IPS-NIHi11 (cell line): ENCODE results near the gene INO80B.
A peak's percentile ranks its signal among the peaks of the same experiment; 100 is the strongest.
"Not testable (repeated sequence)": the region's sequence is repeated elsewhere in the genome, so short reads cannot be mapped to it uniquely, and the experiment has no call there.

Source experiments
- DNase-seq: peaks from one replicate; pipeline ENCODE4 v3.0.0; 2012; ENCODE audit warnings: mixed read lengths, low spot score

Gene INO80B

DNA sequence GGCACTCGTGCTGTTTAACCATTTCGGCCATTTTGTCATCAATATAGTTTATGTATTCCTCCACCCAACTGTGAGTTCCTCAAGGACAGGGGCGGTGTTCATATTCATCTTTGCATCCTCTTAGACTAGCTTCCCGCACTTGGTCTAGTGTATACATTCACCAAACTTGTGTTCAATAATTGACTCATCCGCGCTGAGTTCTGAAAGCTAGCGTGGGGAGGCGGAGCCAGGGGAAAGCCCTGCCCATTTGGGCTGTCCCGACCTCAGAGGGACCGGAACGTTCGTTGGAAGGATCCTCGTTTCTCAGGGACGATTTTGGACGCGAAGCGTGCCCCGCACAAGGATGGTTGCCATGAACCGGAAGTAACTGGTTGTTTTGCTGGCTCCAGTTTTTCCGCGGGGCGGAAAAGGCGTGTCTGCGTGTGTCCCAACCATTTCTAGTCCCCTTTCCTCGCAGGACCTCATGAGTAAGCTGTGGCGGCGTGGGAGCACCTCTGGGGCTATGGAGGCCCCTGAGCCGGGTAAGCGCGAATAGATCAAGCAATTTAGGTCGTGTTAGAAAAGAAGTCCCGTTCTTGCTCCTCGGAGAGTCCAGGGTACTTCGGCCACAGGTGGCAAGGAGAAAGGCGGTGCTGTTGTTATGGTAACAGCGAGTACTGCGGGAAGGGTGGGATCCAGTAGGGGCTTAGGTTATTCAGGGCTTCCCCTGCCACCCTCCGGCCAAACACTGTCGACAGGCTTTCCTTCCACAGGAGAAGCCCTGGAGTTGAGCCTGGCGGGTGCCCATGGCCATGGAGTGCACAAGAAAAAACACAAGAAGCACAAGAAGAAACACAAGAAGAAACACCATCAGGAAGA lies at the start of gene INO80B:
Gene INO80B, plus strand, starts transcription at position 434 of the 858 bp plus-strand sequence. Its CDS starts 30 bp downstream, at position 464.
- peak; percentile 77 for DNase-seq

DNA sequence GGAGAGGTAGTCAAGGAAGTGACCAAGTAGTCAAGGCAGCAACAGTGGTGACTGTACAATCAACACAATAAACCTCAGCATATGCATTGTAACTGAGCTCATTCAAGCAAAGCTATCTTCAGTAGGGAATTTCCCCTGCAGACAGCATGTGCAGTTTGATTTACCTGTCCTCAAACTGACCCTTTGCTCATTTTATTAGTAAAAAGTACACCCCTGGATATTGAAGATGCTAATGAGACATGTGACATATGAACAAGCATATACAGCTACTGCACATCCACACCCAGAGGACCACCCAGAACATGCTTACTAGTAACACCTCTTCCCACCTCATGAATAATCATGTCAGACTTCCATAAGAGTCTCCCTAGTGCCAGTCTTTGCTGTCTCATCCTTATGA lies 48.9 kb upstream of the INO80B start:
- no peak for DNase-seq

DNA sequence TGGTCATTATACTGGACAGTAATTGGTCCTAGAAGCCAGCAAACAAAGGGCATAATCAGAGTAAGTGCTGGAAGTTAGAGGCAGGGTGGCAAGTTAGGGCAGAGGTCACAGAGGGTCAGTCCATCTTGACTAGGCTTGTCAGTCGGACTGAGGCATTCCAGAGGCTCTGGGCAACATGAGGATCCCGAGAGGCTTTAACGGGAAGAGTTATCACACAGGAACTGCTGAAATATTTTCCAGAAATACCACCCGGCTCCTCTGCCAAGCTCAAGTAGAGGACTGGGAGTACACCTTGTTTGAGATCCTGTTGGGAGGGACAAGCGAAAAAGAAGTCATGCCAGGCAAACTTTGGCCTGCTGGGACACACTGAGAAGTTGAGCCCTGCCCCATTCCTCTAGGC lies 47.2 kb upstream of the INO80B start:
- DNase-seq, result no peak

DNA sequence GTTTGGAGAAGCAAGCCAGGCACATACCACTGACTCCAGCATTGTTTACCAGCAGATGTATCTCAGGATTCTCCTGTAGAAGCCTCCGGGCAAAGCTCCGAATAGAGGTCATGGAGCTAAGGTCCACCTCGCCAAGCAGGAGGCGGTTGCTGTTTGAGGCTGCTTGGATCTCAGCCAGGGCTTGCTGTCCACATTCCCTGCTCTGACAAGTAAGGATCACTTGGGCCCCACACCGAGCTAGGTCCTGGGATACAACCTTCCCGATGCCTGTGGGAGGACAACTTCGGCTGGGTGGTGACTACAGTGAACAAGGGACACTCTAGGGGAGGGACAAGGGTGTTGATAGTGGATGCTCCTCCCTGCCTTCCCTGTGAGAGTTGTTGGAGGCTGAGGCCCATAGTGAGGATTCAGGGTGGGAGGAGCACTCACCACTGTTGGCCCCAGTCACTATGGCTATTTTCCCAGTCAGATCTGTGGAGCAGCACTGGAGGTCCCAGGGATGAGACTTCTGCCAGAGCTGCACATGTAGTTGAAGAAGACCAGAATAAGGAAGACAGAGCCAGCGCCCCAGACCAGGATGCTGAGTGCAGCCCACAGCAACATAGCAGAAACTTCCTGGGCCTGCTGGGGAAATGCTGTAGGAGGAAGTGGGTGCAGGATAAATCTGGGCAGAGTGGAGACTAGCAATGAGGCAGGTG lies 41.7 kb upstream of the INO80B start:
- DNase-seq, result no peak

DNA sequence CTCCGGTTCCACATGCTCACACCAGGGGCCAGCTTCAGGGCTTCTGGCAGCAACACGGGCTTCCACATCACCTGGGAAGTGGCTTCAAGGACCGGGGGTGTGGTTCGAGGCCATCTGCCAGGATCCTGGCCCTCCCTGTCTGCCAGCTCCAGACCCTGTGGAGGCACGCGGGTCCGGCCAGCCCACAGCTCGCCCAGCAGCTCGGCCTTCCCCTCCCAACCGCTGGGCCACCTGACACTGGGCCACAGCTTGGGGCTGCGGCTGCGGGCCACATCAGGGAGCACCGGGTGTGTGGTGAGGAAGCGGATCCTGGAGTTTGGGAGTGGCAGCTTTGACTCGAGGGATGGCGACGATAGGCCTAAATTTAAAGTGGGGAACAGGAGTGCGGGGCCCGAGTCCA lies 40.4 kb upstream of the INO80B start:
- DNase-seq, result peak; percentile 44

DNA sequence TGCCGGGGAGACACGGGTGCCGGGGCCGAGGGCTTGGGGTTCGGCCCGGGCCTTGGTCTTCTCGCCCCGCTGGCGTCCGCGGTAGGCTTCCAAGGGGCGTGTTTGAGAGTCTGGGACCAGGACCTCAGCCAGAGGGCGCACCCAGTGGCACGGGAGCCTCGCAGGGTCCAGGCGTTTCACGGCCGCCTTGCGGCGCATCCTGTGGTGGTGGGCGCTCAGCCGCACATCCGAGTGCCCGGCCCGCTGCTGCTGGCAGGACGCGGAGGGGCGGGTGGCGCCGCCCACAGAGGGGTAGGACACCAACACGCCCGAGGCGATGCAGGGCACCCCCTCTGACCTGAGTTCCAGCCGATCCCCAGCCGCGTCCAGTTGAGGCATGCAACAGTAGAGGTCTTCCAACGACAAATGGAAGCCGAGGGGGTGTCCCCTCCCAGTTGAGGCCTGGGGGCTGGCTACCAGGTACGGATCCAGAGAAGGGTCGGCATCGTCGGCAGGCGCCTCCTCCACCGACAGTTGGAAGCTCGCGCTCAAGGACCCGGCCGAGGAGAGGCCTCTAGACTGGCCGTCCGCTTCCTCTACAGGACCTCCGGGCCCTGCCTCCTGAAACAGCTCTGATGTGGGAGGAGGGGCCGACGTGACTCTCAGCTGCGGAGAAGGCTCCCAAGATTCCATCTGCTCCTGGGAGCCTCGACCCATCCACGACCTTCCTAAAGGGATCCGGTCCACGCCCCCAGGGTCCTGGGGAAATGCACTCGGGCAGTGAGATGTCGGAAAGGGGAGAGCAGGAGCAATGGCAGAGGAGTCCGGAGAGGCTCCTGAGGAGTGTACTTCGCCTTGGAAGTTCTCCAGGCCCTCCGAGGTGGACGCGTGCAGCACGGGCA lies 39.8 kb upstream of the INO80B start:
- peak; percentile 58 for DNase-seq

DNA sequence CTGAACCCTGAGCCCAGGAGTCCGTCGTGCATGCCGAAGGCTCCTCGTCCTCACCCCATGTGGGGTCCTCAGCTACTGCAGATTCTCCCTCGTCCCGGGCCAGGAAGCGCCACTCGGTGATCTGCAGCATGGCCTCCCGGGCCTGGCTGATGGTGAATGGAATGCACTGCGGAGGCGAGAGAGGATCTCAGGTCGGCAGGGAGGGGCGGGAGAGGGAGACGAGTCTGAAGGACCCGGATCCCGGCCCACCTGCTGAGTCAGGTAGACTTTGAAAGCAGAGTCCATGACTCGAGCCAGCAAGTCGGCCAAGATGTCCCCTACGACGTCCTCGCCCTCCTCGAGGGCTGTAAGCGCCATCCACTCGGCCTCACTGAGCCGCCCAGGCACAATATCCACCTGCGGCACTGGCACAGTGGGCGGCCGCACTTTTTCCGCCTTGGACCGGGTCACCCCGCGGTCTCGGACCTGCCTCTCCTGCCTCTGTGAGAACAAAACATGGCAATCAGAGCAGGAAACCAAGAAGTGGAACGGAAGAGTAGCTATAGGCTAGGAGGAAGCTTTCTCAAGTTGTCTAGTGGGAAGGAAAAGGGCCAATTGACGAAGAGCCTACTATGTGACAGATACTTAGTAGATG lies 39.0 kb upstream of the INO80B start:
- peak; percentile 75 for DNase-seq

DNA sequence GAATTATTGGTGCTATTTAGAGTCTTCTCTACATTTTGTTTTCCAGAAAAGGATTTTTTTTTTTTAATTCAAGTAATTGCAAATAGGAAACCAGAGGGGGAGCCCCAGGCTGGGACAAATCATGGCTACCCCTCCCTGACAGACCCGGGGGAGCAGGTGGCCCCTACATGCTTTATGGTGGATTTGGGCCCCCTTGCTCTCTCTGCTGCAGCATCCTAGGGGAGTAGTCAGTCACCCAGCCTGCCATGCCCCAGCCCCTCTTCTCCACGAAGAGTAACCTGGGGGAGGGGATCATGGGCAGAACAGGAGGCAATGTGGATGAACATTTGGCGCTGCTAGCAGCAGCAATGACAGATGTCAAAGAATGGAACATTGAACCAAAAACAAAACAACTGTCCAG lies 38.1 kb upstream of the INO80B start:
- no peak for DNase-seq

DNA sequence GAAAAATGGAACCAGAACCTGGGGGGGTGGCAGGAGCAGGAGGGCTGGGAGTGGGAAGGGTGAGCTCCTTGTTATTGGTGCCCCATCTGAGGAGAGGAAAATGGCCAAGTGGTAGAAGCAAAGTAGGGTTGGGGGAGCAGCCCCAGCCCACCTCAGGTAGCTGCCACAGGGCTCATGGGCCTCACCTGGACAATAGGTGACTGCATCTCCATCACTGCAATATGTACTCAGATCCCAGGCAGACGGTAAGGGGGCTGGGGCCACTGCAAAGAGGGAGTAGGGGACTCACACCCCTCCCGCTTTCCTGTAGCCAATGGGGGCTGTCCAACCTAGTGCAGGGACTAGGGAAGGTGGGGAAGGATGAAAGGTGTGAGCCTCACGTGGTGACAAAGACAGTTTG lies 37.7 kb upstream of the INO80B start:
- no peak for DNase-seq

DNA sequence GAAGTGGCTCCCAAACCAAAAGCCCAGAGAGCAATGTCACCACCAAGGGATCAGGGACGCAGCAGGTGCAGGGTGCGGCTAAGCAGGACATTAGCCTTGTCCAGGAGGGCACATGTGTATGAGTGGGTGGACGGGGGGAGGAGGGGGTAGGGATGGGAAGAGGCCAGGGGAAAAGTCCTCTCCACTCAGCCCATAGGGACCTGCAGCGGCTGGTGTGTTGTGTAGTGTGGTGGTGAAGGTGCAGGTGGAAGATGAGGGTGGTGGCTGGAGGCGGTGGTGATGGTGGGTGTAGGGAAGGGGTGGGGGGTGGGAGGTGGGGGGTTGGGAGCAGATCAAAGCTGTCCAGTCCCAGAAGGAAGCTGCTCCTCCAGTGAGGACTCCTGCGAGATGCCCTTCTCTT lies 37.1 kb upstream of the INO80B start:
- no peak for DNase-seq

DNA sequence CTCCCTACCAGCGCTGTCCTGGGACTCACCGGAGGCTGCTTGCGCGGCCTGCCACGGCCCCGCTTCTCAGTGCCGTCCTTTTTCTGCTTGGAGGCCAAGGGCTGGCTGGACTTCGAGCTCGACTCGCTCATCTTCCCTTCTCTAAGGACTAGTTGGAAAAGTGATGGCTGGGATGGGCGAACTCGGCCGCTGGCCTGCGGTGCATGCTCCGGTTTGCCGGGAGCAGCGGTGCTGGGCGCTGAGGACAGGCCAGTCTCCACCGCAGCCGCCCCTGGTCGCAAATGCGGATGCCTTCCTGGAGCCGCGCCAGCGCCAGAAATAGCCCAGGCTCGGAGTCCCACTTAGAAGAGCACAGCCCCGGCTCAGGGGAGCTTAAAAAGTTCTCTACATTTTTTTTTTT lies 36.6 kb upstream of the INO80B start:
- DNase-seq, result no peak

DNA sequence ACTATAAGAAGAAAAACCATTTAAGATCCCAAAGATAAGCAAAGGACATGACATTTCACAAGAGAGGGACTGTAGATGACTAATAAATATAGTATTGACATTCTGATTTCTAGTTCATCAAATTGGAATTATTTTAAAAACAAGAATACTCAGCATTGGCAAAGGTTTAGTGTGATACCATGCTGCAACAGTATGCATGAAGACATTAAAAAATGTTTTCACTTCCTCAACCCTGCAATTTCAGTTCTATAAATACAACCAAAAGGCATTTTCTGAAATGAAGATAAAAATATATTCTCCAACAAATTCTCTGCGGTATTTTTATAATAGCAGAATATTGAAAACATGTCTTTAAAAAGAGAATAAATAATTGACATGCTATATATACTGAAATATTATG lies 35.5 kb upstream of the INO80B start:
- no peak for DNase-seq

DNA sequence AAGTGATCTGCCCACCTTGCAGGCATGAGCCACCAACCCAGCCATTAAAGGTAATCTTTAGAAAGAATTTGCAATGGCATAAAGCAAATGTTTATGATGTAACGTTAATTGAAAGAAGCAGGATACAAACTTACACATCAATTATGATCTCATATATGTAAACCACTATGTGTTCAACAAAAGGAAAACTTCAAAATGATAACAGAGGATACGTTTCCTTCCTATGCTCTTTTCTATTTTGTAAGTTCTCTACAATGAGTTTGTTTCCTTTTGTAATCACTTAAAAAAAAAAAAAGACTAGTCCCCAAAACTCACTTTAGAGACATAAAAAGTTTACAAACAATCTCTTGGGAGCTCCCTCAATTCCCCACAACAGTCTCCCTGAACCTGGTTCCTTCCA lies 34.9 kb upstream of the INO80B start:
- DNase-seq, result no peak

DNA sequence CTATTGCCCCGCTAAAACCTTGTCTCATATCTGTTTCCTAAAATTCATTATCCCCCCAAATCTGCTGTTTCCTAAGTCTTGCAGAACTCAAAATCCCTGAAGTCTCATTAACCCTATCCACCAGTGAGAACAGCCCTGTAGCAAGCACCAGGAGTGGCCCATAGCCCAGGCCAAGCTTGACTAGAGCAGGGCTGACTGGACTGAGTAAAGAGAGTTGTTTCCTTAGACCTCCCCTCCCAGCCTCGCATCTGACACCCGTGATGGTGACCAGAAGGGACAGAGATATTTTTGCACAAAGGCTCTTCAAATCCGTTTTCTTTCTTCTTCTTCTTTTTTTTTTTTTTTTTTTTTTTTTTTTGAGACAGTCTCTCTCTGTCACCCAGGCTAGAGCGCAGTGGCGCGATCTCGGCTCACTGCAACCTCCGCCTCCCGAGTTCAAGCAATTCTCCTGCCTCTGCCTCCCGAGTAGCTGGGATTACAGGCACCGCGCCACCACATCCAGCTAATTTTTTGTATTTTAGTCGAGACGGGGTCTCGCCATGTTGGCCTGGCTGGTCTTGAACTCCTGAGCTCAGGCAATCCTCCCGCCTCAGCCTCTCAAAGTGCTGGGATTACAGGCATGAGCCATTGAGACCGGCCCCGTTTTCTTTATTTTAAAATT lies 34.3 kb upstream of the INO80B start:
- DNase-seq, result not testable (repeated sequence)

DNA sequence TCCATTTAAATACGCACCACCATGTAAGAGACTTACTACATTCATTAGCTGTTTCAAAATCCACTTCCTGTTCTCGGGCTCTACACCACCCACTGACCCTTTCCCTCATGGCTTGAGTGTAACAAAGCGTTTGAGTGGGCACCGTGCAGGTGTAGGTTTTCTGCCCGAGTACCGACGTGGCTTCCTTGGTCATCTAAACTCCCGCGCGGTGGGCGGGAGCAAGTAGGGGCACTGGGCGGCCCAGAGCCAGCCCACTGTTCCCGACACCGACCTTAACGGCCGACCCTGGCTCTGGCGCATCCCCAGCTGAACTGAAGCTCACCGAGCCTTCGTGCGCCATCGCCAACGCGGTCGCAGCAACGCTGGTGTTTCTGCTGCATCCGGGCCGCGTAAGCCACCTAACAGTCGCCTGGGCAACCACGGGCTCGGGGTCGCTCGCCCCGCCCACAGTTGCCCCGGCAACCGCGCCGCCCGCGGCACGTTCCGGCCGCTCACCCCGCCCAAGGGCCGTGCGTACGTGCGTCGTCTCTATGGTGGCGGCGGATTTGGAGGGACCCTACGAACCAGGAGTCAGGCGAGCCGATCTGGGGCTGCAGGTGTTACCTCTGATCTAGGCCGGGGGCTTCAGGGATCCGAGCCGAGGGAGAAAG lies 33.5 kb upstream of the INO80B start, which contains the start of the genes C2orf81 and WDR54:
Gene C2orf81, minus strand, starts transcription at position 399 of the 650 bp plus-strand sequence. Its CDS starts 59 bp downstream, at position 340.
Gene WDR54, plus strand, starts transcription at position 510 of the 650 bp plus-strand sequence. CDS start 424 bp downstream, outside the sequence.
- DNase-seq, result peak; percentile 98

DNA sequence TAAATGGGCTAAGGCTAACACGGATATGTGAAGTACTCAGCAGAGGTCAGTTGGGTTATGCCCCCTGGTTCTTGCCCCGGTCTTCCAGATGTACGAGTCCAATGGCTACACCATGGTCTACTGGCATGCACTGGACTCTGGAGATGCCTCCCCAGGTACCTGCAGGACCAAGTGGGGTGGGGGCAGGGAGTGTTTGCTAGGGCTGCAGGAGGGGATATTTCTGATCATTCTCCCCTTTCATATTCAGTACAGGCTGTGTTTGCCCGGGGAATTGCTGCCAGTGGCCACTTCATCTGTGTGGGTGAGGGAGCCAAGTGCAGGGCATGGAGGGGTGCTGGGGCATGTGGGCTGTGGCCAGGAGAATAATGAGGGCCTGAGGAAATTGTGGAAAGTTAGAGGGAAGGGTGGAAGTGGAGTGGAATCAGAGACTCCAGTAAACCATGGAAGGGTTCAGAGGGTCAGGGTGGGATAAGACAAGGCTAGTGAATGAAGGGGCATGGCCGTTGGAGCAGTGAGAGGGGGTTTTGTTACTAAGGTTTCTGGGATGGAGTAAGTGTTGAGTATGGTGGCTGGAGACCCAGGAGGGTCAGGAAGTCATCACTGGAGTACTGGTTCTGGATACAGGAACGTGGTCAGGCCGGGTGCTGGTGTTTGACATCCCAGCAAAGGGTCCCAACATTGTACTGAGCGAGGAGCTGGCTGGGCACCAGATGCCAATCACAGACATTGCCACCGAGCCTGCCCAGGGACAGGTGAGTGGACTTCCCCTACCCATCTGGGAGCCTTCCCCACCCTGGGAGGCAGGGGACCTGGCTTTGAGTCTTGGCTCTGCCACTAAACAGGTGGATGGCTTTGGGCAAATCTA lies 31.4 kb upstream of the INO80B start:
- DNase-seq, result no peak

DNA sequence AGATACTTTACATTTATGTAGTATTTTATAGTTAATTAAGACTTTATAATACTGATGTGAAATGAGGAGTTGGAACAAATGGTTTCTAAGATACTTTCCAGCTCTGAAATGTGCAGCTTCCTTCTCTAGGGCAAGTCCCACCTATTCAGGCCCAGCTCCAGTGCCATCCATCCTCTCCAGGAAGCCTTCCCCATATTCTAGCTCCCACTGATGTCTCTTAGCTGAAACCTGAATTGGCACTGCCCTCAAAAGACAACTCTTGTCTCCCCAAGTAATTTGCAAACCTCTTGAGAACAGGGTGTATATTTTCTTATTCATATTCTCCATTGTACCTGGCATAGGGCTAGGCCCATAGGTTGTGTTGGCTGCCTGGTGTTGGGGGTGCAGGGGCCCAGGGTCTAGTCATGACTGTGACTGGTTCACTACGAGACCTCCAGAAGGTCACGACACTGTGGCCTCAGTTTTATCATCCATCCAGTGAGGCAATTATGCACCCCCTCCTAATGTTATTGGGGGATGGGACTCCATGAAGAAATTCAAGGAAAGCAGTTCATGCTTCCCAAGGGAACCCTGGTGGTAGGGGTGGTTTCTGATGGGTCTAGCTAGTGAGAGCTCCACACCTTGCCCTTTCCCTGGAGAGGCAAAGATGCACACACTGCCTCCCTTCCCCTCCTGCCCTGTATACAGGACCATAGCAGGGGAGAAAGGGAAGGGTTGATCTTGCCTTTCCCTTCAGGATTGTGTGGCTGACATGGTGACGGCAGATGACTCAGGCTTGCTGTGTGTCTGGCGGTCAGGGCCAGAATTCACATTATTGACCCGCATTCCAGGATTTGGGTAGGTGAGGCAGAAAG lies 30.5 kb upstream of the INO80B start:
- no peak for DNase-seq

DNA sequence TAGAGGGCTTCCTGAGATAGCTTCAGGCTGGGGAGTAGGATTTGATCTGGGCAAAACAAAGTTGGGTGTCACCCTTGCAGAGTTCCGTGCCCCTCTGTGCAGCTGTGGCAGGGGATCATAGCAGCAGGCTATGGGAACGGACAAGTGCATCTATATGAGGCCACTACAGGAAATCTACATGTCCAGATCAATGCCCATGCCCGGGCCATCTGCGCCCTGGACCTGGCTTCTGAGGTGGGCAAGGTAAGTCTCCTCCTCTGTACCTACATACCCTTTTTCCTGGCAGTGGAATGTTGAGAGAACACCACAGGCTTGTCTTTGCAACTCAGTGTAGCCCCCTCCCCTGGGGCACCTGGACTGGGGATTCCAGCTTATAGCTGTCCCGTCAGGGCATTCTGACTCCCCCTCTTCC lies 29.9 kb upstream of the INO80B start:
- no peak for DNase-seq

DNA sequence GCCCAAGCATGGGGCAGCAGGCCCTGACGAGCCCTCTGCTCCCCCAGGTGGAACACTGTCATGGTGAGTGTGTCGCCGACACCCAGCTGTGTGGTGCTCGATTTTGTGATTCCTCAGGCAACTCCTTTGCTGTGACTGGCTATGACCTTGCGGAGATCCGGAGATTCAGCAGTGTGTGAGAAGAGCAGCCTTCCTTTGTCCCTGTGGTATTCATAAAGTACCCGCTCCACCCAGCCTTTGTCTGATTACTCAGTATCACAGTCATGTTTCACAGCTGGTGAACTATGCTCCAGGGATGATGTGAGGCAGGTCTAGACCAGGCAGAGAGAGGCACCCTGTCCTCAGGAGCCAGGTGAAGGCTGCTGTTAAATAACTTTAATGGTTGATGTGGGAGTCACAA lies 29.4 kb upstream of the INO80B start:
- no peak for DNase-seq
